Fibroblast of pulmonary artery (primary cell): ENCODE data around the gene IQCC.

Experiments
- DNase-seq: peaks from one replicate; pipeline ENCODE4 v3.0.0-alpha.2; 2010; ENCODE audit warnings: low read depth
- H3K4me3 ChIP-seq: replicated peaks from 2 replicates; pipeline ENCODE4 v1.5.1; 2011; ENCODE audit warnings: low read depth, mild to moderate bottlenecking, control low read depth, low read length, moderate library complexity
- CTCF ChIP-seq: IDR thresholded peaks from 2 replicates; pipeline ENCODE4 v1.5.1; 2011; ENCODE audit warnings: mild to moderate bottlenecking, control low read depth, low read length, inconsistent platforms; ENCODE audit errors: missing control alignments

Gene IQCC

GRCh38 chr1:32200226-32201010, 5.1 kb upstream of the IQCC start, which contains the start of gene CCDC28B:
TSS of gene CCDC28B (plus strand) at chr1:32200595. CDS start at chr1:32201936, 1,341 bp downstream.
- H3K4me3 ChIP-seq: peak within 1 kb of the TSS; percentile 62
- peak; percentile 63 for DNase-seq
- TF ChIP-seq CTCF: no peak

GRCh38 chr1:32201011-32201855, 4.2 kb upstream of the IQCC start:
- DNase-seq: peak; percentile 60
- peak overlapping the region; percentile 62 for H3K4me3 ChIP-seq
- no peak for TF ChIP-seq CTCF

- H3K4me3 ChIP-seq: peak overlapping the region; percentile 77
- TF ChIP-seq CTCF: no peak
- DNase-seq: no peak
These were observed 519 bp upstream of the IQCC start for GRCh38 chr1:32204943-32205361.

GRCh38 chr1:32208469-32208868, 3.0 kb downstream of the IQCC start:
- no peak overlapping the region for H3K4me3 ChIP-seq
- TF ChIP-seq CTCF: no peak
- DNase-seq: no peak

GRCh38 chr1:32208891-32209328, 3.4 kb downstream of the IQCC start, which contains the start of gene DCDC2B:
TSS of gene DCDC2B (plus strand) at chr1:32209089. CDS start at chr1:32209094, 5 bp downstream.
- no peak within 1 kb of the TSS for H3K4me3 ChIP-seq
- TF ChIP-seq CTCF: no peak
- DNase-seq: peak; percentile 51

- peak; percentile 77 for DNase-seq
- no peak overlapping the region for H3K4me3 ChIP-seq
- TF ChIP-seq CTCF: peak; percentile 87
These were observed 10.4 kb downstream of the IQCC start for GRCh38 chr1:32215629-32216480.
